Ishikawa (cell line): Measurements from ENCODE around the gene SYT15.

ENCODE experiments used
- EP300 ChIP-seq: IDR thresholded peaks from 2 replicates; pipeline ENCODE4 v1.6.1; 2012; ENCODE audit warnings: borderline replicate concordance
- TEAD4 ChIP-seq: IDR thresholded peaks from 2 replicates; pipeline ENCODE4 v1.6.1; 2012
- TF ChIP-seq, protein P1 (sequence below): IDR thresholded peaks from 2 replicates; pipeline ENCODE4 v1.6.1; 2012
- TF ChIP-seq, protein P2 (sequence below): IDR thresholded peaks from 2 replicates; pipeline ENCODE4 v1.6.1; 2012; ENCODE audit warnings: low read depth, mild to moderate bottlenecking

DNA sequence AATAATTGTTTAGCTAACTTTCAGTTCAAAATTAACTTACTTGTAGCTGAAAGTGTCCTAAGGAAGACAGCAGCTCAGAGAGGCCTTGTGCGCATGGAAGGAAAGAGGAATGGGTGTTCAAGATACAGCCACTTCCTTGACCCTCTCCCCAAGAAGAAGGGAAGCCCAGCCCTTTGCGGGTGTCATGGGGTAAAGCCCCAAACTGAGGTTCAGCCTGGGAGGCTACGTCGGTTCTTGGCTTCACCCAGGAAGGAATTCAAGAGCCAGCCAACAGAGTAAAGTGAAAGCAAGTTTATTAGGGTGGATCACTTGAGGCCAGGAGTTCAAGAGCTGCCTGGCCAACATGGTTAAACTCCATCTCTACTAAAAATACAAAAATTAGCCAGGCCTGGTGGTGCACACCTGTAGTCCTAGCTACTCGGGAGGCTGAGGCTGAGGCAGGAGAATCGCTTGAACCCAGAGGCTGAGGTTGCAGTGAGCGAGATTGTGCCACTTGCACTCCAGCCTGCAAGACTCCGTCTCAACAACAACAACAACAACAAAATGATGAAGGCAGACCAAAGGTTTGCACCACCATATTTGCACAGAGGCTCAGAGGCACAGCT lies 38.4 kb upstream of the SYT15 start:
- TF ChIP-seq, protein P1, sequence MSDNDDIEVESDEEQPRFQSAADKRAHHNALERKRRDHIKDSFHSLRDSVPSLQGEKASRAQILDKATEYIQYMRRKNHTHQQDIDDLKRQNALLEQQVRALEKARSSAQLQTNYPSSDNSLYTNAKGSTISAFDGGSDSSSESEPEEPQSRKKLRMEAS, result no peak
- TF ChIP-seq TEAD4 (no peak), EP300 (no peak)
- TF ChIP-seq, protein P2, sequence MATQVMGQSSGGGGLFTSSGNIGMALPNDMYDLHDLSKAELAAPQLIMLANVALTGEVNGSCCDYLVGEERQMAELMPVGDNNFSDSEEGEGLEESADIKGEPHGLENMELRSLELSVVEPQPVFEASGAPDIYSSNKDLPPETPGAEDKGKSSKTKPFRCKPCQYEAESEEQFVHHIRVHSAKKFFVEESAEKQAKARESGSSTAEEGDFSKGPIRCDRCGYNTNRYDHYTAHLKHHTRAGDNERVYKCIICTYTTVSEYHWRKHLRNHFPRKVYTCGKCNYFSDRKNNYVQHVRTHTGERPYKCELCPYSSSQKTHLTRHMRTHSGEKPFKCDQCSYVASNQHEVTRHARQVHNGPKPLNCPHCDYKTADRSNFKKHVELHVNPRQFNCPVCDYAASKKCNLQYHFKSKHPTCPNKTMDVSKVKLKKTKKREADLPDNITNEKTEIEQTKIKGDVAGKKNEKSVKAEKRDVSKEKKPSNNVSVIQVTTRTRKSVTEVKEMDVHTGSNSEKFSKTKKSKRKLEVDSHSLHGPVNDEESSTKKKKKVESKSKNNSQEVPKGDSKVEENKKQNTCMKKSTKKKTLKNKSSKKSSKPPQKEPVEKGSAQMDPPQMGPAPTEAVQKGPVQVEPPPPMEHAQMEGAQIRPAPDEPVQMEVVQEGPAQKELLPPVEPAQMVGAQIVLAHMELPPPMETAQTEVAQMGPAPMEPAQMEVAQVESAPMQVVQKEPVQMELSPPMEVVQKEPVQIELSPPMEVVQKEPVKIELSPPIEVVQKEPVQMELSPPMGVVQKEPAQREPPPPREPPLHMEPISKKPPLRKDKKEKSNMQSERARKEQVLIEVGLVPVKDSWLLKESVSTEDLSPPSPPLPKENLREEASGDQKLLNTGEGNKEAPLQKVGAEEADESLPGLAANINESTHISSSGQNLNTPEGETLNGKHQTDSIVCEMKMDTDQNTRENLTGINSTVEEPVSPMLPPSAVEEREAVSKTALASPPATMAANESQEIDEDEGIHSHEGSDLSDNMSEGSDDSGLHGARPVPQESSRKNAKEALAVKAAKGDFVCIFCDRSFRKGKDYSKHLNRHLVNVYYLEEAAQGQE, result no peak
